GM21526 (cell line): ENCODE results near the gene RHBDF2.

ENCODE experiments used
- ATAC-seq: cut with Tn5 transposase; IDR thresholded peaks from one replicate; pipeline ENCODE4 v1.9.1; 2021; ENCODE audit warnings: moderate library complexity; ENCODE audit not compliant: unreplicated experiment, low FRiP score

The RHBDF2 gene

DNA sequence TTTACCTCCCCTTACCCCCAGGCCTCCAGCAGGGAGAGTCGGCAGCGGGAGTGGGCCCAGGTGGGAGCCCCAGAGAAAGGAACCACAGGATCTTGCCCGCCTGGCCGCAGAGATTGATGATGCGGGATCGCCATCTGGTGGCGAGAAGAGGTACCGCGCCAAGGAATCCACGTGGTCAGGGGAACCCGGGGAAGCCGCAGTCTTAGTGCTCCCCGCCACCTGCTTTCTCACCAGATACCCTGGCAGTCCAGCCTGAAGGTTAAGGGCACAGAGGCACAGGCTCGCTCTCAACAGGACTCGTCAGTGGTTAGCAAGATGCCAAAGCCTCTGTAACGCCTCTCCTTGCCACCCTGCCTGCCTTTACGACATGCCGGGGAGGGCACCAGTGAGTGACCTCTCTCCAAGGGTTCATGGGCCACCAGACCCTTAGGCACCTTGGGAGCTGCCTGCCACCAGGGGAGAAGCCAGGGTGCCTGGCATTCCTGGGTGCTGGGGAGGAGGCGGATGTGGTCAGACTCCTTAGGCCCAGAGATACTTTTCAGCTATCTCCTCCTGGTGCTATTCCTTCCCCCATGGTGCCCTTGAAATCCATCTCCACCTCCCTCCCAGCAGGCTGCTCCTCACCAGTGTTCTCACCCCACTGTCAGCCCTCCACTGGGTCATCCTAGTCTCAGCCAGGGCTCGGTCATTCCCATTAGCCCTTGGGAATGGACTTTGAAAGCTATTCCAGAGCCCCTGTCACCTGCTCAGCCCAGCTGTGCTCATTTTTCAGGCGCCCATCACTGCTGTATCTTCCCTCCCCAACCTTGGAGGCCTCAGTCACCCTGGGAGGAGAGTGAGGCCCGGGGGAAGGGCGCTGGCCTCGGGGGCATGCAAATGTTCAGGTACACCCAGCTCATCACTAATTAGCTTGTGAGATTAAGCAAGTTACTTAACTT is 5.5 kb upstream of the RHBDF2 start:
- peak; percentile 56 for ATAC-seq

DNA sequence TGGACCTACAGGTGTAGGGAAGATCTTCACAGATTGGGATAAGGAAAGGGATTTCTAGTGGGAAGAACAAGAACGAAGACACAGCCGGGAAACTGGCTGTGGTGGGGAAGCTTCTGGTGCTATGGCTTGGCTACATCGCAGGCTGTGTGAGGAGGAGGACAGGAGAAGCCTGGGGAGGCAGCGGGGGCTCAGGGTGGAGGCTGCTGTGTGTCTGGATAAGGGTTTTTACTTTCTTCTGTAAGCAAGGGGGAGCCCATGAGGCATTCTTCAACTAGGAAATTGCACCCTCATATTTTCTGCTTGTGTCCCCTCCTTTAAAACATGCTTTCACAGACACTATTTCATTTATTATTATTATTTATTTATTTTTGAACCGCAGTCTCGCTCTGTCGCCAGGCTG is 2.9 kb upstream of the RHBDF2 start:
- ATAC-seq: no peak

DNA sequence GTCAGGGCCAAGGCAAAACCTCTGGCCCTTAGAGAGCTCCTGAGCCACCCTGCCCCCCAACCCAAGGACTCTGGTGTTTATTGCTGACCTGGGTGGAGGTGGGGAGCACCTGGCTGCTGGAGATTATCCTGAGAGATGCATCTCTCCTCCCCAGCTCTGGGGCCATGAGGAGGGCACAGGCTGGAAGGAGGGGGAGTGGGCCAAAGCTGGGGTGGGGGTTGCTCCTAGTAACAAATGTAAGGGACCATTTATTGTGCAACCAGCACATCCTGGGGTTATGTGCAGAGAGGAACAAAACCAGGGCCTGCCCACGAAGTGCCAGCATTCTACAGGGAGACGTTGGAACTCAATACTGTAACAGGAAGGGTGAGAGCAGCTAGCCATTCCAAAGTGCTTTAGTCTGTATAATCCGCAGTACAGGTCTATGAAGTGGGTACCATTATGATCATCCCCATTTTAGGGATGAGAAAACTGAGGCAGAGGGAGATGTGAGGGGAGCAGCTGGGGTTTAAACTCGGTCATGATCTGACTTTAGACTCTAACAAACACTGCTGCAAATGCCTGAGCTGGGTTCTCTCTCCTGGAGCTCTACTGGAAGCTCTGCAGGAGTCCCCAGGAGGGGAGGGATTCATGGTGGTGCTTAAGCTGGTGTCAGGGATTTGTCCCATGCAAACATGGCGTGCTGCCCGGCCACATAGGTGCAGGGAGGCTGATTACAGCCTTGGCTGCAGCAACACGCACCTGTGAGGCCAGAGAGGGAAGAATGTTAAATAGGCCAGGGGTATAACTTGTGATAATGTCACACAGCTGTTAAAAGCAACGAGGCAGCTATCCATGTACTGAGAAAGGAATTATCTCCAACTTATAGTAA is 1.4 kb upstream of the RHBDF2 start:
- ATAC-seq: no peak

DNA sequence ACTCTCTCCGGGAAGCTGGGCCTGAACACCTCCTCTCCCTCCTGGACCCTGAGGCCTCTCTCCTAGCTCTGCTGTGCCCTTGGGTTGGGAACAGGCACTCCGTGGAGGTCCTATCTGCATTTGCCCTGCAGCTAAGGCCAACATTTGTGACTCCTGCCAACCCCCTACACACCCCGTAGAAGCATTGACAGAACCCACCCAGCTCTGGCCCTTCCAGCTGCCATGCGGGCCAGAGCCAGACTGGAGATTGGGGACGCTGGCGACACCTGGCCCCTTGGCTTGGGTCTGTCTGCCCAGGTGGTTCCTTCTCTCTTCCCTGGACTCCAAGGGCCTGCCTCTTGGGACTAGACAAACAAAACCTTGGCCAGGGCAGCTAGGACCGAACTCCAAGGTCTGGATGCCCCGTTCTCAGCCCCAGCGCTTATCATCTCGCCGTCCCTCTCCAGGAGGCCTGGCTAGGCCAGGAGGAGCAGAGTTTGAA is 644 bp upstream of the RHBDF2 start:
- ATAC-seq: no peak

DNA sequence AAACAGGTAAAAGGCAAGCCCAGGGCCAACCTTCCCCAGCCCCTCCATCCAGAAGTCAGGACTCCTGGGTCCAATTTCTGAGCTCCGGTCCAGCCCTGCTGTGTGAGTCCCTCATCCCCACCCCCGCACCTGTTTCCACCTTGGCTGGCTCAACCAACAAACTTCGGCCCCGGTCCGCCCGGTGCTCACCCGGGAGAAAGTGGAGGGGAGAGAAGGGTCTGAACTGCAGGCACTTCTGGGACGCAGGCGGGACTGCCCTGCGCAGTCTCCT is 541 bp downstream of the RHBDF2 start:
- ATAC-seq: no peak

DNA sequence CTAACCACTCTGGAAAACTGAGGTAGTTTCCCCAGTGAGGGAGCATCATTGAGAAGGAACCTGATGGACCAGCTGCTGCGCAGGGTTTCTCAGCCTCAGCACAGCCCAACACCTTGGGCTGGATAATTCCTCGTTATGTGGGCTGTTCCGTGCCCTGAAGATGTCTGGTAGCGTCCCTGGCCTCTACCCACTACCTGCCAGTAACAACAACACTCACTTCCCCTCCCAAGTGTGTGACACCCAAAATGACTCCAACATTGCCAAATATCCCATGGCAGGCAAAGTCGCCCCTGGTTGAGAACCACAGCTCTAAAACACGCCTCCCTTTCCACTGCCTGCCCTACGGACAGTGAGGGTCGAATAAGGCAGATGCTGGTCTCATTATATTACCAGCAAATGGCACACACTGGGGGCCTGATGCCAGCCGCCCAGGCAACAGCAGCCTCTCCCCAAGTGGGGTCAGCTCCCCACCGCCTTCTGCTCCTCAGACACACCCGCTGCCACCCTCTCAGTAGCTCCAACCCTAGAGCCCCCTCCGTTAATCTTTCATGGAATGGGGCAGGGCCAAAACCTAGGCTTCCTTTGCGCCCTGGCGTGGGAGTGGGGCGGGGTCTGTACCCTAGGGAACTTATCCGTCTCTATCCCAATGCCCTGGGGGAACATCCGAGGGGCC is 1.0 kb downstream of the RHBDF2 start:
- no peak for ATAC-seq

DNA sequence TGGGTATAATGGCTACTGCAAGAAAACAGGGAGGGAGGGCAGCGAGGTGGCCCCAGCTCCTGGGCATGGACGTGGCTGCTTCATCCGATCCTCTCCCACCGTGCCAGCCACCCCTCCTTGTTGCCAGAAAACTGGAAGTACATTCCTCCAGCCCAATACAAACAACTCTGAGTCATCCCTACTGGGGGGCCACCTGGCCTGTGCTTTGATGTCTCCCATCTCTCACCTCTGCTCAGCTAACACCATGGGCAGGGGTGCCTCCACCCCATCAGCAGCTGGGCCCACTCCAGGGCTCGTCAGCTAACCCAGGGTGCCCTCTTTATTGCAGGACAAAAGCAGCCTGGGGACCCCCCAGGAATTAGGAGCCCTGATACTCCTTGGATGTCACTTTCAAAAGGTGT is 2.0 kb downstream of the RHBDF2 start:
- ATAC-seq: no peak

DNA sequence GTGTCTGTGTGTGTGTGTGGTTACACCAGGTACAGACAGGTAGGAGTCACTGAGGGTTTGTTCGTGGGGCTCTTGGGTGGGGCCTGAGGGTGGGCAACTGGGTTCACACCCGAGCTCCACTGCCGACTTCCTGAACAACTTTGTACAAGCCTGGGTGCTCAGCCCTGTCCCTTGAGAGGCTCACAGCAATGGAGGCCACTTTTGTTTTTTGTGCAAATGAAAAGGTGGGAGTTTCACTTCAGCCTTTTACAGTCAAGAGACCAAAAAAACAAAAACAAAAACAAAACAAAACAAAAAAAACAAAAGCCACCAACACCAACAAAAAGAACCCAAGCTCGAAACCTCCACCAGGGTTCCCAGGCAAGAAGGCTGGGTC is 2.4 kb downstream of the RHBDF2 start:
- ATAC-seq: no peak

DNA sequence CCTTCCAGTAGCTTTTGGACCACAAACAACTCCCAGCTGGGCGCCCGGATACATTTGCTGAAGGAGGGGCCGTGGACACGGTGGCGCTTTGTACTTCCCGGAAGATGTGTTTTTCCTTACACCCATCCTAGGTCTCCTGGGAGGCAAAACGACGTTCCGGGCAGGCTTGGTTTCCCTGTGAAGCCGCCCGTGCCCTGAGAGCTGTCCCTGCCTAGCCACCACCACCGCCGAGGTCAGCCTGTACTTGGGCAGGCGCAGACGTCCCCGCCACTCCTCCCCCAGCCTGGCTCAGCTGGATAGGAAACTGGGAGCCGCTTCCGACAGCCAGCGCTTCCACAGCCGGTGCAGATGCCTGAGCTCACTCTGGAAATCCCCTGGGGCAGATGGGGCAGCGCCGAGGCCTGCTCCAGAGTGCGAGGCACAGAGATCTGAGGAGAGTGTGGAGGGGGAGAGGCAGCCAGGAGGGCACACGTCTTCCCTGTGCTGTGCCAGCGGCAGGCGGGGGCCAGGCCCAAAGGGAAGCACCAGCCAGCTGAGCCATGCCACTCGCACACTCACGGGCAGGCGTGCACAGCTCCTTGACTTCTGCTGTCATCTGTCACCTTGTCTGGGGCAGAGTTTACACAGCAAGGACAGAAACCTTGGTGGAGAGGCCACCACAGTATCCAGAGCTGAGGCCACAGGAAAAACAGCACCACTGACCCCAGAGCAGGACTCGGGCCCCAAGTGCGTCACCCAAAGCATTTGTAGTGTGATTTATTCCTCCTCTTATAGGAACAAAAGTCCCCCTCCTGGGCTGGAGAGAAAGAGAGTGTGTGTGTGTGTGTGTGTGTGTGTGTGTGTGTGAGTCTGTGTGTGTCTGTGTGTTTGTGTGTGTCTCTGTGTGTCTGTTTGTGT is 3.0 kb downstream of the RHBDF2 start:
- ATAC-seq: no peak

DNA sequence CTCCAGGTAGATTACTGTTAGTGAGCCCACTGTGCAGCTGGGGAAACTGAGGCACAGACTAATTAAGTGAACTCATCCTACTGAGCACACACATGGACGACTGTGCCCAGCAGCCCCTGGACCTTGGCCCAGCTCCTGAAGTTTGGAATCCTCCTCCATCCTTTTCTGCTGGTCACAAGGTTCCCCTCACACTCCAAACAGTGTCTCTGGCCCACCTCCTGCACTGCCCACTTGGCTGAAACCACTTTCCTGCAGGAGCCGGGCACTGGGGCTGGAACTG is 3.6 kb downstream of the RHBDF2 start:
- no peak for ATAC-seq

DNA sequence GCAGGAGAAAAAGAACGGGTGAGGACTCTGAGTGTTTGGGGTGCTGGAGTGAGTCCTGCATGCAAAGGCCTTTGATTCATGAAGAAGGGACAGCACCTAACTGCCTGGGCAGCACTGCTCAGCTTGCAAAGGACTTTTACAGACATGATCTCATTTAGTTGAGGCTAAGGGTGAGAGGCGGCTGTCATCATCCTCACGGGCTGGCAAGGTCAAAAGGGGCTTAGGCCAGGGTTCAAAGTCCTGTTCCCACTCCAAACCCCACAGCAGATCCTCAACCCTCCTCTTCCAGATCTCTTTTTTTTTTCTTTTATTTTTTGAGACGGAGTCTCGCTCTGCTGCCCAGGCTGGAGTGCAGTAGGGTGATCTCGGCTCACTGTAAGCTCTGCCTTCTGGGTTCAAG is 4.8 kb downstream of the RHBDF2 start:
- no peak for ATAC-seq

DNA sequence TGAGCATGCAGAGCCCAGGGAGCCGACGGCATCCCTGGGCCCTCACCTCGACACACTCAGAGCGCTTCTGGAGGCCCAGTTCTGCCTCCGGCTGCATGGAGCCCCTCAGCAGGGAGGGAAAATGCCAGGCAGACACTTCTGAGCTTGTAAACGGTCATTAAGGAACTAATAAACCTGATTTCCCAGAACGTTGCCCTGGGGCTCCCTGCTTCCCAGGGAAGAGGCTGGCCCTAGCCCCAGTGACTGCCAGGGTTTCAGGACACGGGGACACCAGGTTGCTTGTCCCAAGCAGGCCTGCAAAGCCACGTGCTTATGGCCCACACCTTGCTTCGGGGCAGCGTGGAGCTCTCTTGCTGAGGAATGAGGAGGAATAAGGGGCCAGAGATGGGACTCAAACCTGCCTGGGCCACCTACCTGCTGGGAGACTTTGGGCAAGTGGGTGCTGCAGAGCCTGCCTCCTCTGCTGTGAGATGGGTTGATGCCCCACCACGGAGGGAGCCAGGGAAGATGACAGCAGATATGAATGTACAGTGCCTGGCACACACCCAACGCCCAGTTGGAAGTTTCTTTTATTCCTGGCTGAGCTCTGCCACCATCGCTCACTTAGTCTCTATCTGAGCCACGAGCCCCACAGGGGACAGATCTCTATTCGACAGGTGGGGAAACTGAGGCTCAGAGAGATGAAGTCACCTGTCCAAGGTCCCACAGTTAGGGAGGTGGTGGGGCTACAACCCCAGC is 5.4 kb downstream of the RHBDF2 start:
- ATAC-seq: no peak

DNA sequence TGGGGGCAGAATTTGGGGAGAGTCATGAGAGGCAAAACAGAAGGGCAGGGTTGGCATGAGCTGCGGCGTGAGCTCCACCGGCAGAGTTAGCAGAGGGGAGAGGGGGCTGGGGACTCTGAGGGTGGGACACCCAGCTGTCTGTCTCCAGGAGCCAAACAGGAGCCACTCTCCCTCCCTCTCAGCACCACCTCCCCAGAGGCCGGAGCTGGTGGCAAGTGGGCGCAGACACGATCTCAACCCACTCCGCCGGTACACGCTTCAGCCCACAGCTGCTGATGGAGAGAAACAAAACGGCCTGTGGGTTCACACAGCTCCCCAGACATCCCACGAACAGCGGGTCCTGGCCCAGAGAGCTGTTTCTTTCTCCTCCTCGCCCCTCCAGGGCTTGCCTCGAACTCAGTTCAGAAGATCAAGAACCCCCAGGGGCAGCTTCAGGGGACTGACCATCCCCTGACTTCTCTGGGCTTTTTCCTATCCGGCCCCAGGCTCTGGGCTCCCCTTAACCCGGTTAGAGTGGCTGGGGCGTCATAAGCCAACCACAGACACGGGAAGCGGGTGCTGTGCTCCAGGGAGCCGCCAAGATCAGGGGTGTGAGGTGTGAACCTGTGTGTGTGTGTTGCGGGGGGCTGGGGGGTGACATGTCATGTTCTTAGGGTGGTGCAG is 7.6 kb downstream of the RHBDF2 start:
- no peak for ATAC-seq

DNA sequence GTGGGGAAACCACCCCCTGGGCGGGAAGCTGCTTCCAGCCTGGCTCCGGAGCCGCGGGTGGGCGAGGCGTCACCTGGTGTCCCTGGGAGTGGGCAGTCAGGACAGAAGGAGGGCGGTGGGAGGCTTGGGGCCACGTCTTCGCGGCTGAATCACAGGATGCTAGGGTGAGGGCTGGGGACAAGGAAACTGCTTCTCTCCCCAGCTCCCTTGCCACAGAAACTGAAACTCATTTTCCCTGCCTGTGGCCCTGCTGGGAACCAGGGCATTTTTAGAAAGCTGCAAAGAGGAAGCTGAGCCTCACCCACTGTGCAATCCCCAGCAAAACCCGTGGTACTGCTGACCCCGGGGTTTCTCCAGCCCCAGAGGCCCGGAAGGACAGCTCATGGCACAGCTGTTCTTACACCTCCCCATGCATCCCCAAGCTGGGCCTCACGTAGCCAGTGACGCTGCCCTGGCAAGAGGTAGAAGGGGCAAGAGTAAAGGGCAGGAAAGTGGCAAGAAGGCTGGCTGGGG is 8.2 kb downstream of the RHBDF2 start:
- no peak for ATAC-seq

DNA sequence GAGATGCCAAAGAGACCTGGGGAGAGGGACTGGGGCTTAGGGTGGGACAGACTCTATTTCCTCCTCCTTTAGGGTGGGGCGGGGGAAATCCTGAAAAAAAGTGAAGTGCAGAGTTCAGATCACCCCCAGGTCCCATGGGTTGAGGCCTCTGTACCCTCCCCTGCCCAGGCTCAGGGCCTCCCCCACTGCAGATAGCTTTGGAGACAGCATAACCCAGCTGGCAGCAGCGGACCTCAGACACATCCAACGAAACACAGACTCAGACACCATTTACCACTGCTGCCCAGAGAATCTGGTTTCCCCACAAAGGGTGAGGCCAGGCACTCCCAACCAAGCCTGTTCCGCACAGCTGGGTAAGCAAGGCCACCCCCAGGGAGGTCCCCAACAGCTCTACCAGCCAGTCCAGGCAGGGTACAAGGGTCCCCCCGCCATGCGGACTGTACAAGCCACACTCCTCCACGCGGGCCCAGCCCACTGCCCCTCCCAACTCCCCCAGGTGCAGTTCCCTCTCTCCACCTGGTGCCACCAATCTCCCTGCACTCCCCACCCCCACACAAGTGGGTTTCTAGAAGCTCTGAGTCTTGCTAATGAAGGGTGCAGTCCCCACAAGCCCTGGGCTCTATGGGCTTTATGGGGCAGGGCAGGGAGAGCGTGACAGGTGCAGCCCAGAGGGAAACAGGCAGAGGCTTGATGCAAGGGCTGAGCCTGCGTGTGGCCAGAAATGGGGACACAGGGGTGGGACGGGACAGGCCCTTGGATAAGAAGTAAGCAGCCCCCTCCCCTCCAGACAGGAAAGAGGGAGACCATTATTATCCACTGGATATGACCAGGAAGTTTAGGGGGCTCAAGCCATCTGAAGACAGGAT is 8.9 kb downstream of the RHBDF2 start:
- ATAC-seq: no peak

DNA sequence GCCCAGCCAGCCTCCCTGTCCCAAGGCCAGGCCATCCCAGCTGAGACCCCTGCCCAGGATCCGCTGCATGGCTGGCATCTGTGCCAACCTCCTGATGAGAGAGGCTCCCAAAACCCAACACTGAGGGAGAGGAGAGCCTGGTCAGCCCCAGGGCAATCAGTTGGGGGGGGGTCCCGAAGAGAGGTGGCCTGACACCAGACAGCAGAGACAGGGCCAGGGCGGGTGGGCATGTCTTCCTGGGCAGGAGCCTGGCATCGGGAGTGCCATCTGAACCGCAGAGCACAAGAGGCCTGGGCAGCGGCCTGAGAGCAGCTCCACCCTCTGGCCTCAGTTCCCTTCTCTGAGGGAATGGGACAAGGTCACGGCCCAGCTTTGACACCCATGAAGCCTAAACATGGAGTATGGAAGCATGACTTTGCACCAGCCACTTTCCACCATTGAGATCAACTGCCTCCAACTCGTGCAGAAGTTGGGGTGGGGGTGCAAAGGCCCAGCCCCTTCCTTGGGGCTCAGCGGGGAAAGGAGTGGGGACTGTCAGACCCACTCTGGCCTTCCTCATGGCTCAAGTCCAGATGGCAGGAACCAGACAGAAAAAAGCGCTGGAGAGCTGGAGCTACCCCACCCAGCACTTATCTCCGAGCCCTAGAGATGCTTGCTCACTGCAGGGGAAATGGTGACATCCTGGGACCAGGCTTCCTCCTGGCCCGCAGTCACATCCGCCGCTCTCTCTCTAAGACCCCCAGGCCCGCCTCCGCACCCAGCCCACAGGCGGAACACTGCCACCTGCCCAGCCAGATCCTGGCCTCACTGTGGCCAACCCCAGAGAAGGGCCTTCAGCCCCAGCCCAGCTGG is 9.7 kb downstream of the RHBDF2 start:
- ATAC-seq: no peak

DNA sequence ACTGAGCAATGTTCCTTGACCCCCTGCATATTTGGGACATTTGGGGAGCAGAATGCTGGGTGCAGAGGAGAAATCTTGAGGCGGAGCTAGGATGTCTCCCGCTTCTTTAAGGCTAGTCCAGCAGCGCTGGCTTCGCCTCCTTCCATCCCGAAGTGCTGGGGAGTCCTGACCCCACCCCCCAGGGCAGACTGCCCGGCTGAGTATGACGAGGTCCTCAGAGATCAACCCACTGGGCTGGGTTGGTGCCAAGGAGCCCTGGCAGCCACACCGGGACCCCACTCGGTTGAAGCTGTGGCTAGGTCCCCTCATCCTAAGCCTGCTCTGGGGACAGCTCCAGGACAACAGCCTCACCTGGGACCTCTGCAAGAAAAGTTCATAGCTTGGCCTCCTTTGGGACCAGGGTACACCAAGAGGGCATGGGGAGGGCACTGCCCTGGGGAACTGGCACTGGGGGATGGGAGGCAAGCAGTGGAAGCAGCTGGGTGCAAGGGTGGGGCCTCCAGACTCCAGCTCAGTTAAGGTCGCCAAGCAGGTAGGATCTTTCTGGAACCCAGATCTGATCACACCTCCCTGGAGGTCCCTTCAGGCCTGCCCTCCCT is 11.0 kb downstream of the RHBDF2 start:
- ATAC-seq: no peak
